Tibial nerve (tissue), 4 donors: ENCODE measurements around the gene TMC6. TPM values are rescaled to one million over a fixed set of nuclear protein-coding genes. Genes with fewer than 3 reads are reported as not detected.
"Not testable (repeated sequence)": the region's sequence is repeated elsewhere in the genome, so short reads cannot be mapped to it uniquely, and the experiment has no call there.

ENCODE experiments used
- DNase-seq, 2 donors: peaks; one replicate each; pipeline ENCODE4 v3.0.0-alpha.2; 2019; ENCODE audit warnings: low spot score in 2 of 2
- H3K27ac ChIP-seq, 4 donors: fragments of 200-600 bp; sonication (generic) in 3 of 4; one replicate each; pipeline ENCODE4 v1.5.1; 2017 to 2019; ENCODE audit warnings: mild to moderate bottlenecking in 1 of 4
- H3K27me3 ChIP-seq, 2 donors: fragments of 200-600 bp; sonication (generic) in 1 of 2; one replicate each; pipeline versions ENCODE4 v1.5.1 to v1.6.0; 2017 to 2019
- H3K36me3 ChIP-seq, 3 donors: fragments of 200-600 bp; sonication (generic); one replicate each; pipeline ENCODE4 v1.5.1; 2018 to 2019
- H3K4me1 ChIP-seq, 4 donors: fragments of 200-600 bp; sonication (generic) in 3 of 4; one replicate each; pipeline ENCODE4 v1.5.1; 2017 to 2019
- H3K4me3 ChIP-seq, 4 donors: fragments of 200-600 bp; sonication (generic) in 3 of 4; one replicate each; pipeline ENCODE4 v1.5.1; 2017 to 2019; ENCODE audit warnings: mild to moderate bottlenecking in 1 of 4, moderate library complexity in 1 of 4
- H3K9me3 ChIP-seq, 4 donors: fragments of 200-600 bp; sonication (generic) in 3 of 4; one replicate each; pipeline ENCODE4 v1.5.1; 2017 to 2019
- CTCF ChIP-seq, 5 experiments: fragments of 200-600 bp in 3 of 5; fragments of 450-650 bp in 2 of 5; sonication (generic) in 3 of 5; IDR thresholded peaks; one replicate each; pipeline ENCODE4 v1.5.1; 2016 to 2019; ENCODE audit warnings: antibody characterized with exemption in 5 of 5, mild to moderate bottlenecking in 3 of 5, moderate library complexity in 2 of 5
- EP300 ChIP-seq, 2 donors: sonication (generic); formaldehyde crosslinking; IDR thresholded peaks; one replicate each; pipeline ENCODE4 v1.6.1; 2017; ENCODE audit warnings: antibody characterized with exemption in 2 of 2, mild to moderate bottlenecking in 1 of 2
- POLR2A ChIP-seq, 2 donors: fragments of 450-650 bp; IDR thresholded peaks; one replicate each; pipeline ENCODE4 v1.6.1; 2017; ENCODE audit warnings: antibody characterized with exemption in 2 of 2, mild to moderate bottlenecking in 2 of 2, moderate library complexity in 2 of 2
- WGBS, 2 donors: methylation state at CpG; one replicate each; pipeline ENCODE4 v1.1.5; 2018; 5-methylcytosine and 5-hydroxymethylcytosine counted together
- small RNA-seq: library from RNA; depleted of rRNA; stranded (forward); fragments of <200 nt; gene quantifications from one replicate; pipeline ENCODE3, GENCODE V24; 2016
- total RNA-seq, 4 donors: library from RNA; depleted of rRNA; stranded (reverse); fragments of >200 nt; gene quantifications; one replicate each; pipeline ENCODE4 v1.1.0, GENCODE V29; 2016

TMC6 gene
- total RNA-seq, 4 donors from 2014 or later, result 43.3 to 94.5 (median 52.2) TPM

- Histone ChIP-seq H3K27ac (no peak overlapping the region), H3K4me3 (no peak overlapping the region), H3K4me1 (peaks cover 0 to 3% (median 0%) of the 10 kb centered on the region in 4 donors), H3K27me3 (no peaks in the 10 kb centered on the region), H3K36me3 (peaks cover 0 to 95% (median 17%) of the 10 kb centered on the region in 3 donors), H3K9me3 (no peaks in the 10 kb centered on the region)
- DNase-seq, result no peak
- no peak for TF ChIP-seq POLR2A (IDR thresholded peaks at IDR 0.05)
- no peak for TF ChIP-seq CTCF (IDR thresholded peaks at IDR 0.05)
- no peak for TF ChIP-seq EP300 (IDR thresholded peaks at IDR 0.05)
- WGBS, 2 donors, result 53 to 55% methylated on average over 4 of the region's 4 CpGs
Observed at GRCh38 chr17:78069695-78070094, 58.9 kb downstream of the TMC6 start.

GRCh38 chr17:78066976-78067375 lies 61.6 kb downstream of the TMC6 start:
- WGBS, 2 donors, result 94 to 97% methylated on average over 4 of the region's 4 CpGs
- H3K4me3 ChIP-seq, H3K27ac ChIP-seq, H3K9me3 ChIP-seq, H3K27me3 ChIP-seq, DNase-seq, H3K4me1 ChIP-seq: not testable (repeated sequence)
- H3K36me3 ChIP-seq, result peaks cover 0 to 71% (median 4%) of the 10 kb centered on the region in 3 donors

- TF ChIP-seq POLR2A (IDR thresholded peaks at IDR 0.05) (no peak), EP300 (IDR thresholded peaks at IDR 0.05) (no peak), CTCF (IDR thresholded peaks at IDR 0.05) (no peak)
- H3K9me3 ChIP-seq, result no peaks in the 10 kb centered on the region
- no peaks in the 10 kb centered on the region for H3K4me1 ChIP-seq
- no peak for DNase-seq
- WGBS, 2 donors, result 96% methylated on average over 4 of the region's 4 CpGs
- H3K27ac ChIP-seq, result no peak overlapping the region
- H3K27me3 ChIP-seq, result no peaks in the 10 kb centered on the region
- H3K4me3 ChIP-seq, result no peak overlapping the region
- peaks cover 0 to 49% (median 0%) of the 10 kb centered on the region in 3 donors for H3K36me3 ChIP-seq
Observed at GRCh38 chr17:78064708-78065107, 63.8 kb downstream of the TMC6 start.

GRCh38 chr17:78063489-78063888 lies 65.1 kb downstream of the TMC6 start:
- TF ChIP-seq CTCF (IDR thresholded peaks at IDR 0.05), result no peak
- TF ChIP-seq POLR2A (IDR thresholded peaks at IDR 0.05), result no peak
- no peak for TF ChIP-seq EP300 (IDR thresholded peaks at IDR 0.05)
- Histone ChIP-seq H3K27ac (no peak overlapping the region), H3K27me3 (no peaks in the 10 kb centered on the region), H3K9me3 (no peaks in the 10 kb centered on the region), H3K4me1 (peaks cover 0 to 11% (median 4%) of the 10 kb centered on the region in 4 donors), H3K4me3 (no peak overlapping the region), H3K36me3 (peaks cover 0 to 37% (median 0%) of the 10 kb centered on the region in 3 donors)
- DNase-seq, result no peak

- no peaks in the 10 kb centered on the region for H3K9me3 ChIP-seq
- no peaks in the 10 kb centered on the region for H3K27me3 ChIP-seq
- 85 to 90% methylated on average over 2 of the region's 2 CpGs for WGBS, 2 donors
- peaks cover 0 to 28% (median 0%) of the 10 kb centered on the region in 3 donors for H3K36me3 ChIP-seq
- H3K27ac ChIP-seq, result no peak overlapping the region
- TF ChIP-seq CTCF (IDR thresholded peaks at IDR 0.05) (no peak), POLR2A (IDR thresholded peaks at IDR 0.05) (no peak), EP300 (IDR thresholded peaks at IDR 0.05) (no peak)
- H3K4me1 ChIP-seq, result peaks cover 0 to 20% (median 9%) of the 10 kb centered on the region in 4 donors
- DNase-seq, result no peak
- H3K4me3 ChIP-seq, result no peak overlapping the region
Observed at GRCh38 chr17:78062596-78062995, 66.0 kb downstream of the TMC6 start.

Small RNA genes within 50 kb of the gene (small RNA-seq; reads per million reads assigned to genes)
- not detected for gene RNU6-625P

Other genes starting within 250 kb of the TMC6 start
- gene TNRC6C, start 170.1 kb downstream of the TMC6 start, total RNA-seq, result 10 to 100 TPM; 24.0 to 43.5 (median 34.3) TPM
- 10 to 100 TPM in 1 of 4 donors, 1 to 10 TPM in 3; 5.2 to 18.3 (median 6.7) TPM for gene TMC8, start 2.0 kb upstream of the TMC6 start, total RNA-seq
- gene C17orf99, start 17.6 kb upstream of the TMC6 start, total RNA-seq, result not detected
- gene SYNGR2, start 39.8 kb upstream of the TMC6 start, total RNA-seq, result 10 to 100 TPM; 40.6 to 70.2 (median 54.1) TPM
- gene TK1, start 58.3 kb upstream of the TMC6 start, total RNA-seq, result 1 to 10 TPM; 1.0 to 6.6 (median 1.6) TPM
- 10 to 100 TPM; 29.7 to 40.6 (median 37.7) TPM for gene AFMID, start 58.6 kb upstream of the TMC6 start, total RNA-seq
- gene BIRC5, start 85.5 kb upstream of the TMC6 start, total RNA-seq, result 1 to 10 TPM in 1 of 4 donors, under 1 TPM in 2, not detected in 1; 0.87 to 8.7 (median 0.98) TPM
- not detected for gene TMEM235, start 102.9 kb upstream of the TMC6 start, total RNA-seq
- 10 to 100 TPM; 23.7 to 76.5 (median 59.7) TPM for gene SOCS3, start 231.3 kb upstream of the TMC6 start, total RNA-seq
- 100 to 1,000 TPM in 1 of 4 donors, 10 to 100 TPM in 3; 41.9 to 105 (median 53.2) TPM for gene PGS1, start 249.9 kb upstream of the TMC6 start, total RNA-seq